Sigmoid colon (tissue), 4 donors: Measurements from ENCODE around the gene RPAP3.

Experiments
- CTCF ChIP-seq, 4 experiments: fragments of 450-650 bp in 3 of 4; fragments of 200-600 bp in 1 of 4; IDR thresholded peaks; one replicate each; pipeline ENCODE4 v1.5.1; 2016 to 2019; ENCODE audit warnings: antibody characterized with exemption in 4 of 4, mild to moderate bottlenecking in 3 of 4, moderate library complexity in 2 of 4
- EP300 ChIP-seq, 4 donors: sonication (generic); formaldehyde crosslinking; IDR thresholded peaks; one replicate each; pipeline ENCODE4 v1.6.1; 2017; ENCODE audit warnings: antibody characterized with exemption in 4 of 4
- POLR2A ChIP-seq, 2 donors: fragments of 450-650 bp; IDR thresholded peaks; one replicate each; pipeline ENCODE4 v1.6.1; 2016; ENCODE audit warnings: antibody characterized with exemption in 2 of 2, mild to moderate bottlenecking in 2 of 2, moderate library complexity in 2 of 2

GRCh38 chr12:47721431-47721973 is 15.7 kb upstream of the RPAP3 start:
- TF ChIP-seq CTCF (IDR thresholded peaks at IDR 0.05) (no peak), POLR2A (IDR thresholded peaks at IDR 0.05) (no peak), EP300 (IDR thresholded peaks at IDR 0.05) (no peak)
